Measurements from ENCODE around the gene NOS1AP.
"Not testable (repeated sequence)": the region's sequence is repeated elsewhere in the genome, so short reads cannot be mapped to it uniquely, and the experiment has no call there.

Gene NOS1AP

GRCh38 chr1:162351874-162352273 lies 282.4 kb downstream of the NOS1AP start:
- DNase-seq, result not testable (repeated sequence)

DNA sequence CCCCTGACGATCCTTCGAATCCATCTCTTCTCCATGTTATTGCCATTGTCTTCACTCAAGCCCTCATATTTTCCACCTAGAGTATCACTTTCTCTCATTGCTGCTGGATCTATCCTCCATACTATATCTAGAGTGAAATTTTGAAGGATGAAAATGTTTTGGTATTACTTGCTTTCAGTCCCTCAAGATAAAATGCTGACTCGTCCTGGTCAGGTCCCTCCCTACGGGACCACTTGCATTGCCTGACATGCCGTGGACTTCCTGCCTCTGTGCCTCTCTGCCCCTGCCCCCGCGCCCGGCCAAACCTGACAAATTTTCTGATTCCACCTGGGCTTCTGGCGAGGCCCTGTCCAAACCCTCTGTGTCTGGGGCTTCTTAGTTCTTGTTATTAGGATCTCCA lies 283.6 kb downstream of the NOS1AP start:
- DNase-seq, result no peak

DNA sequence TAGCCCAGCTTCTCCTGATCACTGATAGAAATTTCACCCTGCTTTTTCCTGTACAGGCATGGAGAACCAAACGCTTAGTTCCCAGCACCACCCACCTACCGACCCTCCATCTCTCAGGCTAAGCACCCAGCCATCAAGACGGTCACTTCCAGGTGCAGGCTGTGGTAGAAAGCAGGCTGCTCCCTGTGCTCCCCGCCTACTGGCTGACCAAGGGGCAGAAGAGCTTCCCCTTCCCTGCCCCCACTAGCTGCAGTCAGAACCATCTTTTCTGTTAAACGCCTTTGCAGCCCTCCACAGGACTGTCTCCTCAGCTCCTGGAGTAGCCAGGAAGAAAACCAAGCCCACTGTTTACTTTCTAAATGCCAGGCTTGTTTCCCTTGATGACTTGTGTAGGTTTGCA lies 284.2 kb downstream of the NOS1AP start:
- no peak for DNase-seq

DNA sequence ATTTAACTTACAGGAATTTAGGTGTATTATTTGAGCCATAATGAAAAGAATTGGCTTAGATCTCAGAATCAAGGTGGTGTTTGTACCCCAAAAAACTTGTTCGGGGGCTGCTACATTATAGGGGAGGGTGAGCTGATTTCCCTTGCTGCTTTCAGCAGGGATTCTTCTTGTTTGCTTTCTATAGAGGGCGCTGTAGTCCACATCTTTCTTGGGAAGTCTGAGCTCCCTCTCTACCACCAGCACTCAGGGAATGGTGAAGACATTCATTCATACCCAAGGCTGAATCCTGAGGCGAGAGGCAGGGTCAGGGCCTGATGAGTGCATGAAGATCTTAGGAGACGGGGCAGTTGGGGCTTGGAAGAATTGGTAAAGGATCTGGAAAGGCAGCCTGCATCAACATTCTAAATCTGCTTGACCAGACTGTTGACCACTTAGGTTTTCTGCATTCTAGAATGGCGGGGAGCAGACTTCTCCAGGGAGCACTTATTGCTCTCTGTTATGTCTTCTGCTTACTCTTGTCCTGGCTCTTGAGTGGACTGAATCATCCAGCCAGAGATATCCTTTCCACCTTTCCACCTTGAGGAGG lies 288.3 kb downstream of the NOS1AP start:
- DNase-seq, result no peak

DNA sequence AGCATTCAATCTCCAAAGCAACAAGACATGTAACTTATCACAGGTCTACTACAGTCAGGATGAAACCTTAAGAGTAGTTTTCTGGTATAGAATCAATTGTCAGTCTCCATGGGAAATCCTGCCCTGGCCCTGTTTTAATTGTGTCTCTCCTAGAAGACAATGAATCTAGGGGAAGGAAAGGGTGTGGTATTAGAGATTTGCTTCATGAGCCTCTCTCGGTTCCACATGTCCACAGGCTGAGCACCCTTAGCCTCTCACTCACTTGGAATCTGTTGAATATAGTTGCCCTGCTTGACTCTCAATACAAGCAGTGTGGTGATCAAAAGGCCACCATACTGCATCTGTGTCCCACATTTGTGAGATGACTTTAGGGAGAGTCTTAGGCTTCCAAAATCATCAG lies 289.4 kb downstream of the NOS1AP start:
- no peak for DNase-seq

GRCh38 chr1:162359523-162360236 lies 290.2 kb downstream of the NOS1AP start:
- no peak for DNase-seq

GRCh38 chr1:162360237-162360873 lies 290.9 kb downstream of the NOS1AP start:
- DNase-seq, result no peak

- no peak for DNase-seq
These were observed 291.4 kb downstream of the NOS1AP start for GRCh38 chr1:162360874-162361260.

DNA sequence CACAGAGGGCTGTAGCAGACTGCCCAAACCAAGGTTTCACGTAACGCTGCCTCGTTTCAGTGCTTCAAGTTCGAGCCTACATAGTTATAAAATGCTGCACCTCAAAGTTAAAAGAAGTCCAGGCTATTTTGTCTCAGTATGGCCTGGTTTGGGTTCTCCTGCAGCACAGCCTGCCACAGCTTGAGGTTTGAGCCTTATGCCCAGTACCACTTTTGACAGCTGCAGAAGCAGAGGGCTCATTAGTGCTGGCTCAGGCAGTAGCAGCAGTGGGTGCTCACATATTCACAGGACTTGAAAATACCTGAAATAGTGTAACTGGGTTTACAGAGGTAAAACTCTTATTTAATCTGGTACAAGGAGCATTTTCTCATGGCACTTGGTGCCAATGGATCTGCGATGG lies 291.9 kb downstream of the NOS1AP start:
- no peak for DNase-seq

- DNase-seq, result no peak
These were observed 294.3 kb downstream of the NOS1AP start for GRCh38 chr1:162363823-162364222.

DNA sequence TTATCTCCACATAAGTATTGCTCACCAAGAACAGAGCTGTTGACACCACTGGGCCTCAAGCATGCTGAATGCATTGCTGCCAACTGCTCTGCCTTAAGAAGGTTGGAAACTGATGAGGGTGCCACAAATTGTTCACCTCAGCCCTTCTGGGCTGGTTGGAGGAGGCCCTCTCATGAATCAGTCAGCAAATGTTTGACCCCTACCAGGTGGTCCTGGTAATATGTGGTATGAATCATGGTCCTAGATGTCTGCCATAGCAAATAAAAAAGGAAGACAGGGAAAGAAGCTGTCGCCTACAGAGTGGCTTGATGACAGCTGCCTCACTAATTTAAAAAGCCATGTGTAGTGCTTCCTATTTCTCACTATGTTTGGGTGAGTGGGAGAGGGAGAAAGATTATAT lies 295.0 kb downstream of the NOS1AP start:
- no peak for DNase-seq

DNA sequence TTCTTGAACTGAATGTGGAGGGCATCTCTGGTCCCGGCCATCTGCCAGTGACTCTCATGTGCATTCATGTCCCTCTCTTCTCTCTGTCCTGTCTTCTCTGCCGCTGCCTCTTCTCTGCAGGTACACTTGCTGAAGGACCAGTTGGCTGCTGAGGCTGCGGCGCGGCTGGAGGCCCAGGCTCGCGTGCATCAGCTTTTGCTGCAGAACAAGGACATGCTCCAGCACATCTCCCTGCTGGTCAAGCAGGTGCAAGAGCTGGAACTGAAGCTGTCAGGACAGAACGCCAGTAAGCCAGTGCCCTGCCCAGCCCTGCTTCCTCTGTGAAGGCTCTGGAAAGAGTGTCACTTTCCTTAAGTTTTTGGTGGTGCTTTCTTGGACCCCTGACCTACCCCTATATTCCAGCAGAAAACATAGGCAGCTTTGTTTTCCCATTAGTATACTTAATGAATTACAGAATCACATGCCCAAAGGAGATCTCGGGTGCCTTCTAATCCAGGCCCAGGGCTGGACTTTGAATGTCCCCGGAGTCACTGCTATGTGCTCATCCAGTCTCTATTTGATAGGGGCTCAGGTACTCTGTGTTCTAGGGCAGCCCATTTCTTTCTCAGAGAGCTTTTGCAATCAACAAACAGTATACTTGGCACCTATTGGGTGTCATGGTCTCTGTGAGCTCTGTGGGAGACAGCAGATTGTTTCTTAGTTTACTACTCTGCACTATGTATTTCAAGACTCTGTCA lies 296.0 kb downstream of the NOS1AP start:
- DNase-seq, result no peak

DNA sequence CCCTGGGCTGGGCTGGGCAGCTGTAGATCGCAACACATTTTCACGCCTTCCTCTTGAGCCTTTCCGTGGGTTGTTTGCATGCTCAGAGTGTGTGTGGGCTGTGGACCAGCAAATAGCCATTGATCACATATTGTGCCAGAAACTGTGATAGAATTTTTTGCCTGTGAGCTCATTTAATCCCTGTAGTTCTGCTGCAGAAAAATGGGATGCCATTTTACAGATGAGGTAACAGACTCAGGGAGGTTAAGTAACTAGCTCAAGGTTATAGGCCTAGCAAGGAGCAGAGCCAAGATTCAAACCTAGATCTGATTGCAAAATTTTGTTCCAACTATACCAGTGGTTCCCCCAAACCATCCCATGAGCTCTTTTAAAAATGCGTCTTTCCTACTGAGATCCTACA lies 296.7 kb downstream of the NOS1AP start:
- no peak for DNase-seq

- no peak for DNase-seq
These were observed 297.2 kb downstream of the NOS1AP start for GRCh38 chr1:162366671-162367070.

DNA sequence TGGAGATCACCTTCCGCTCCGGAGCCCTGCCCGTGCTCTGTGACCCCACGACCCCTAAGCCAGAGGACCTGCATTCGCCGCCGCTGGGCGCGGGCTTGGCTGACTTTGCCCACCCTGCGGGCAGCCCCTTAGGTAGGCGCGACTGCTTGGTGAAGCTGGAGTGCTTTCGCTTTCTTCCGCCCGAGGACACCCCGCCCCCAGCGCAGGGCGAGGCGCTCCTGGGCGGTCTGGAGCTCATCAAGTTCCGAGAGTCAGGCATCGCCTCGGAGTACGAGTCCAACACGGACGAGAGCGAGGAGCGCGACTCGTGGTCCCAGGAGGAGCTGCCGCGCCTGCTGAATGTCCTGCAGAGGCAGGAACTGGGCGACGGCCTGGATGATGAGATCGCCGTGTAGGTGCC lies 297.6 kb downstream of the NOS1AP start:
- DNase-seq, result no peak

- no peak for DNase-seq
These were observed 298.3 kb downstream of the NOS1AP start for GRCh38 chr1:162367772-162368171.

DNA sequence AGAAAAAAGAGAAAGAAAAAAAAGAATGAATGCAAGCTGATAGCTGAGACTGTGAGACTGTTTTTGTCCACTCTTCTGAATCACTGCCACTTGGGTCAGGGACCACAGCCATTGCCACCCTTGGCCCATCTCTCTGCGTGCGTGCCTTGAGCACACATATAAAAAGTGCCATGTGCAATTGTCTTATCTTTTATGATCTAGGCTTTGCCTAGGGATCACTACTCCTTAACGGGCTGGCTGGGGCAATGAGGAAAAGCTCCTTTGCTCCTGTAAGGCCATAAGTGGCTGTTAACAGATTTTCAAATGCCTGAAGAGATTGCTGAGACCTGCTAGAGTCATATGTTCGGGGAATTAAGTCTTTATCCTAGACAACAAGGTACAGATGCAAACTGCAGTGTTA lies 299.0 kb downstream of the NOS1AP start:
- DNase-seq, result no peak

DNA sequence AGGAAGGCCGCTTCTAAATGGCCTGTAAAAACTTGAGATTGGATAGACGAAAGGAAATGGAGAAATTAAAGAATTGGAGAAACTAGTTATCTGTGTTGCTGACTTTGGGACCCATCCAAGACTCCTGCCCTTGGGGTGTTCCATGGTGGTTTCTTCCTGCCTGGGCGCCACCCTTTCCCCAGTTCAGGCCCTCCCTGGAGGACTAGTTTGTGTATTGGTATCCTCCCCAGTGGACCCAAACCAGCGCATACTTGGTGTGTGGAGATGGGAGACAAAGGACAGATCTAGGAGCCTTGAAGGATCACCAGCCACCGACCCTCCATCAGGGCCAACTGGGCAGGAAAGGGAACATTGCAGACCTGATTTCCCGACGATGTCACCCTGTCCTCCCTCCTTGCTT lies 300.1 kb downstream of the NOS1AP start:
- no peak for DNase-seq

DNA sequence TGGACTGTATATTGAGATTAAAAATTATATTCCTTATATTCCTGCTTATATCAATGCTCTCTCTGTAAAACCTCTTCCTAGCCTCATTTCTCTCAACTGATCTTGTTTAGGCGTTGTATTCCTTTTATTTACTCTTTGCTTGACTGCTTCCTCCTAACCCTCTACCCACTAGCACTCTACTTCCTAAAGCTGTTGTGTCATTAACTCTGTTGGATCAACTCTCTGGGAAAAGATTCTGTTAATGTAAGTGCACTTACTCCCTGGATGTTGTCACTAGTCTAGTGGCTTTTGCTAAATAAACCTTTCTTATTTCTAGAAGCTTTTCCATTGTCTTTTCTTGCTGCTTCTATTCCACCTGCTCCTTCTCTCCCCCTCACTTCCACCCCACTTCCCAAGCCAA lies 300.7 kb downstream of the NOS1AP start:
- DNase-seq, result no peak

GRCh38 chr1:162370721-162371120 lies 301.2 kb downstream of the NOS1AP start:
- DNase-seq, result no peak

DNA sequence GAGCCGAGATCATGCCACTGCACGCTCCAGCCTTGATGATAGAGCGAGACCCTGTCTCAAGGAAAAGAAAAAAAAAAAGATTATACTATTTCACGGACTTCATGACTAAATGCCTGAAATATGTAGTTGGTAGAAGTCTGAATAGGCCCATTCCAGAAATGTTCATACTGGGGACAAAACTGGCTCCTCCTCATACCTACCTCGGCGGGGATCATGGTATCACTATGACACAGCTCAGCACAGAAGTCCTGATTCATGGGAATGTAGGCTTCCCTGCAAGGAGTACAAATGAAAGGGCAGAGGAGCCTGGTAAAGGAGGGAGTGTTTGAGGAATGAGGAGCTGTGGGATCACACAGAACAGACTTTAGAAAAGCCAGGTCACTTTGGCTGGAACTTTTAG lies 302.1 kb downstream of the NOS1AP start:
- no peak for DNase-seq

- no peak for DNase-seq
These were observed 302.9 kb downstream of the NOS1AP start for GRCh38 chr1:162372159-162373071.

GRCh38 chr1:162373072-162373427 lies 303.6 kb downstream of the NOS1AP start:
- no peak for DNase-seq
